Measurements from ENCODE around the gene AHNAK. TPM values are rescaled to one million over a fixed set of nuclear protein-coding genes. Genes with fewer than 3 reads are reported as not detected.
"Not testable (repeated sequence)": the region's sequence is repeated elsewhere in the genome, so short reads cannot be mapped to it uniquely, and the experiment has no call there.

Gene AHNAK
- total and polyA plus RNA-seq, 8 donors = 176 to 636 (median 219) TPM

- Histone ChIP-seq H3K4me1 (peaks cover 0 to 78% of the 10 kb centered on the region in 2 donors), H3K4me3 (no peak overlapping the region), H3K27ac (peak overlapping the region in 1 of 2 donors; percentile 60), H3K9me3 (no peaks in the 10 kb centered on the region), H3K36me3 (no peaks in the 10 kb centered on the region), H3K27me3 (peaks cover 5 to 28% of the 10 kb centered on the region in 2 donors)
- ATAC-seq (peak; percentile 7), DNase-seq (peak in 1 of 4 donors; percentile 41)
- intact Hi-C loops (cut with DNase I) = no loop called here
- TF ChIP-seq CTCF (IDR thresholded peaks at IDR 0.05) = no peak
Observed at GRCh38 chr11:62499944-62500649, 46.5 kb downstream of the AHNAK start.

- H3K4me3 ChIP-seq; intact Hi-C loops (cut with DNase I); H3K36me3 ChIP-seq; H3K9me3 ChIP-seq: not testable (repeated sequence)
- ATAC-seq (peak; percentile 6), DNase-seq (peak in 1 of 4 donors; percentile 44)
- peaks cover 5 to 27% of the 10 kb centered on the region in 2 donors for H3K27me3 ChIP-seq
- H3K27ac ChIP-seq = peak overlapping the region in 1 of 2 donors; percentile 60
- H3K4me1 ChIP-seq = peaks cover 0 to 71% of the 10 kb centered on the region in 2 donors
Observed at GRCh38 chr11:62499311-62499943, 47.2 kb downstream of the AHNAK start.

GRCh38 chr11:62498492-62499286 lies 47.9 kb downstream of the AHNAK start:
- ATAC-seq = no peak
- peaks cover 0 to 64% of the 10 kb centered on the region in 2 donors for H3K4me1 ChIP-seq
- intact Hi-C loops (cut with DNase I) = no loop called here

GRCh38 chr11:62498031-62498430 lies 48.6 kb downstream of the AHNAK start:
- Histone ChIP-seq H3K9me3 (no peaks in the 10 kb centered on the region), H3K27ac (peak overlapping the region in 1 of 2 donors; percentile 35), H3K4me1 (peaks cover 0 to 57% of the 10 kb centered on the region in 2 donors), H3K27me3 (peaks cover 5 to 24% of the 10 kb centered on the region in 2 donors), H3K4me3 (no peak overlapping the region), H3K36me3 (no peaks in the 10 kb centered on the region)
- no peak for ATAC-seq
- DNase-seq = no peak
- no peak for TF ChIP-seq CTCF (IDR thresholded peaks at IDR 0.05)
- intact Hi-C loops (cut with DNase I) = no loop called here

More at GRCh38 chr11:62498492-62499286, 47.9 kb downstream of the AHNAK start:
- H3K27ac ChIP-seq = no peak overlapping the region
- DNase-seq = no peak
- no peak for TF ChIP-seq CTCF (IDR thresholded peaks at IDR 0.05)
- no peak overlapping the region for H3K4me3 ChIP-seq
- H3K9me3 ChIP-seq = no peaks in the 10 kb centered on the region
- H3K27me3 ChIP-seq = peaks cover 5 to 27% of the 10 kb centered on the region in 2 donors
- no peaks in the 10 kb centered on the region for H3K36me3 ChIP-seq

GRCh38 chr11:62497132-62497801 lies 49.3 kb downstream of the AHNAK start:
- H3K4me3 ChIP-seq = no peak overlapping the region
- no peaks in the 10 kb centered on the region for H3K36me3 ChIP-seq
- peak in 1 of 2 donors; percentile 42 for TF ChIP-seq CTCF (IDR thresholded peaks at IDR 0.05)
- peak overlapping the region in 1 of 2 donors; percentile 35 for H3K27ac ChIP-seq
- no peaks in the 10 kb centered on the region for H3K9me3 ChIP-seq
- intact Hi-C loops (cut with DNase I) = no loop called here
- H3K4me1 ChIP-seq = peaks cover 0 to 49% of the 10 kb centered on the region in 2 donors
- ATAC-seq (peak; percentile 81), DNase-seq (no peak)
- peaks cover under 1 to 21% of the 10 kb centered on the region in 2 donors for H3K27me3 ChIP-seq

All from left lung (tissue), 10 donors.